ENCODE results near the gene TENM3.

TENM3 gene

DNA sequence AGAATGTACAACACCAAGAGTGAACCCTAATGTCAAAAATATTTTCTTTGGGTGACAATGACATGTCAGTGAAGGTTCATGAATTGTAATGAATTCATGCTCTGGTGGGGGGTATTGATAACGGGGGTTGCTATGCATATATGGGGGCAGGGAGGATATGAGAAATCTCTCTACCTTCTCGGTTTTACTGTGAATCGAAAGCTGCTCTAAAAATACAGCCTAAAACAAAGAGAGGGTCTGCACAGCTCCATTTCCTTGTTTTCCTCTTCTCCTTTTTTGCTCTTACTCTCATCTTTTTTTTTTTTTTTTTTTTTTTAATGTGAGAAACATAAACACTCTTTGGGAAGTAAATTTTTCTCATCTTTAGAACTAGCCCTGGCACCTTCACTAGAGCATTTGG is 588.2 kb downstream of the TENM3 start:
- DNase-seq = no peak

DNA sequence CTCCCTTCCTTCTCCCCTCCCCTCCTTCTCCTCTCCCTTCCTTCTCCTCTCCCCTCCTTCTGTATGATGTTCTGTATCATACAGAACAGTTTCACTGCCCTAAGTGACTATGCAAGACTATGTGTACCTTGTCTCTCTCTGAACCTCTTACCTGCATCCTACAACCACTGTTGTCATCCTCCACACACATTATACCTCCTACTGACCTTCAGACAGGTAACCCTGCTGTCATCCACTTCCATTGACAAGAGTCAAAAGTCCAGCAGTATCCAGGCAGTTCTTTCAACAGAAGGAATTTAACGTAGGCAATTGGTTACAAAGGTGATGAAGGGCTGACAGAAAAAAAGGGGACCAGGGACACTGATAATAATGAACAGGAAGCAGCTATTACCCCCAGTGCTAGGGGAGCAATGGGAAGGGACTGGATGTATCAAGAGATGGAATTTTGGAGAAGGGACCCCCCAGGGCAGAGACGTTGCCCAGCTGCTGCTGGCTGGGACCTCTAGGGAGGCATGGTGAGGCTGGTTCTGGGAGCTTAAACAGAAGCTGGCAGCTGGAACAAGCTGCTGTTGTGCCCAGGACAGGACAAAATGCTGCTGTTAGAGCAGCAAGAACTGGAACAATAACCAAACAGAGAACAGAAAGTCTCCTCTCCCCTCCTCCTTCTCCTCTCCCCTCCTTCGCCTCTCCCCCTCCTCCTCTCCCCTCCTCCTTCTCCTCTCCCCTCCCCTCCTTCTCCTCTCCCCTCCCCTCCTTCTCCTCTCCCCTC is 589.3 kb downstream of the TENM3 start:
- DNase-seq = no peak

DNA sequence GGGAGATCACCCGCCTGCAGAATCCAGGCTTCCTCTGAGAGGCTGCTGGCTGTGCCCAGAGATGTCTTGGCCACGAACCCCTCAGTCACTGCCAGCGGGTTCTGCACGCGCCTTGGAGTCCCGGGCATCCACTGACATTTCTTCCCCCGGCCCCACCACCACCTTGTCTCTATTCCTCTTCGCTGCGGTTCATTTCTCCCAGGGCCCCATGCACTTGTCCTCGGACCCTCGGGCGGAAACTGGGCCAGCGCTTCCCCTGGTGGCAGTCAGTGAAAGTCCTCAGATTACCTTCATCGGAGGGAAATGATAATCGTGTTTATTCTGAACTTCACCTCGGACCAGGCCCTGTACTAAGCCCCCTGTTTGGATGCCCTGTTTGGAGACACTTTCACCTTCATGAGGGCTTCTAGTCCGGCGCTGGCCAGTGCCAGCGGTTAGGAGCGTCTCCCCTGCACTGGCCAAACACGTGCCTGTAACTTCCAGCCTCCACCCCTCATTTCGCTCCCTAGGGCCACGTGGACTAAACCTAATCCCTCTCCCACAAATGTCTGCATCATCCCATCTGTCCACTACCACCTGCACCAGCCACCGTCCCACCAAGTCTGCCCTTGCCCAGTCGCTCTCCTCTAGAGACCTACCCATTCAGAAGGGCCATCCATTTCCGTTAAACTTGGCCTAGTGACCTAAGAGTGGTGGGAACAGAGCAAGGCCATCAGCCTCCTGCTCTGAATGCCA is 592.0 kb downstream of the TENM3 start:
- no peak for DNase-seq

DNA sequence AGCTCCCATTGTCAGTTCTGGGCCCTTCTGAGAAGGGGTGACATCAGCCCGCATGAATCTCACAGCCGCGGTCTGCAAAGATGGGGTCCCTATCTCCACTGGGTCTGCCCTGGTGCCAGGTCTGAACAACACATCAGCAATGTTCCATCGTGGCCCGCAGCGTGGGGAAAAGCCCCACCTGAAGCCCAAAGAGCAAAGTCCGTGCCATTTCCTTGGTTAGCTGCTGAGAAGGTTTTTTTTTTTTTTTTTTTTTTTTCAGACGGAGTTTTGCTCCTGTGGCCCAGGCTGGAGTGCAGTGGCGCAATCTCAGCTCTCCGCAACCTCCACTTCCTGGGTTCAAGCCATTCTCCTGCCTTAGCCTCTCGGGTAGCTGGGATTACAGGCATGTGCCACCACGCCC is 594.6 kb downstream of the TENM3 start:
- no peak for DNase-seq

DNA sequence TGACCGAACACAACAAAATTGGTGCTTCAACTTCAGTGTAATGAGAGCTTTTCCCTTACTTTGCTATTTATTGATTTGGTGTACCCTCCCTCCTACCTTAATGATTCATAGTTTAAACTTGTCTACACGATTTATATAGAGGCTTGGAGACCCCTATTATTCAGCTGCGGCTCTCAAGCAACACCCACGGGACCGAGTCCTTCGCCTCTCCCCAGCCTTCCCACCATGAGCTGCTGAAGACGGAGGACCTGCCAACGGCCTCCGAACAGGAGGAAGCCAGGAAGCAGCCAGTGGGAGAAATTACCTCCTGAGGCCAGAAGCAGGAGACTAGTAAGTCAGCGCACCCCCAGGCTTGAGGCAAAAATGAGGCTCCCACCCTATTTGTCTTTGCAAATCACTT is 595.3 kb downstream of the TENM3 start:
- DNase-seq = no peak

DNA sequence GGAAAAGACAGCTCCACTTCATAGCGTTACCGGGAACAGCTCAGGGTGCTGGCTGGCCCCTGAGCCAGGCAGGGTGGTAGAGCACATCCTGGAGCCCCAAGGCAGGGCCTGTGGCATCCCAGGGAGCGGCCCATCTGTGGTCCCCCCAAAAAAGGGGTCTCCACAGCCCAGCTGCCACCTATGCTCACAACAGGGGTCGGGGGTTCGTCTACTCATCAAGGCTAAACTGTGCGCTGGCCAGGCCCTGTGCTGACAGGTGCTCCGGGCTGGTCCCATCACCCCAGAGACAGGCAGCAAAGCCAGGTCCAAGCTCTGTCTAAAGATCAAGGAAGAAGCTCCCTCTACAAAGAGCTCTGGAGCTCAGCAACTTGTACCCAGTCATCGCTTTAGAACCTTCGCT is 596.1 kb downstream of the TENM3 start:
- DNase-seq = no peak

DNA sequence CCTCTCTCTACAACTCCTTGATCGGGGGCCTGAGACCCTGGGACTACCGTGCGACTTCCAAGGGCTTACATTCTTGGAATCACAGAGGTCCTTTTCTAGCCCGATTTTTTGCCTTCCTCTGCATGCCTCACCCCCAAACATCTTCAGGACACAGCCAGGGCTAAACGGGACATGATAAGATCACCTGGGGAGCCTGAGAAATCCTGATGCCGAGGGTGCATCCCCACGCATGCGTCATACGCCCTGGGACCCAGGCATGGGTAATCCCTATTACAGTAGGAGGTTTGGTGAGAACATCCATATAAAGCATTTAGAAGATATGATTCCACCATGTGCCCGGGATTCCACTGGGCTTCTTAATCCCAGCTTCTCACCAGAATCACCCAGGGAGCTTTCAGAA is 596.9 kb downstream of the TENM3 start:
- no peak for DNase-seq

DNA sequence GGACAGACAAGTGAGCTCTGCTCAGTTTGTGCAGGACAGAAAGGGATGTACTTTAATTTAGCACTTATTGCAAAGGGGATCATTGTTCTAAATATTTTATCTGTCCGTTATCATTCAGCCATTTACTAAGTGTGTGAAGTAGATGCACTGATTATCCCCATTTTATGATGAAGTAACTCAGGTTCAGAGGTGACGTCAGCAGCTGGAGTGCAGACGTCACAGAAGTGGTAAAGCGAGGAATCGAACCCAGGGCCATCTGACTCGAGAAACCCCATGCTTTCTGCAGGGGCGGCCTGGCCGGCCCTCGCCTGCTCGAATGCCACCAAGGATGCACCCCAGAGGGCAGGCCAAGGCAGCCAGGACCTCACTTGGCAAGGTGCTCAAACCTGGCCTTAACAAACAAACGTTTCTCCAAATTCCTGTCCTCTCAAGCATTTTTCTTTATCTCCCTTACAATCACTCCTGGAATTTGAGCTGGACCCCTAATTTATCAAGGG is 599.0 kb downstream of the TENM3 start:
- DNase-seq = no peak

DNA sequence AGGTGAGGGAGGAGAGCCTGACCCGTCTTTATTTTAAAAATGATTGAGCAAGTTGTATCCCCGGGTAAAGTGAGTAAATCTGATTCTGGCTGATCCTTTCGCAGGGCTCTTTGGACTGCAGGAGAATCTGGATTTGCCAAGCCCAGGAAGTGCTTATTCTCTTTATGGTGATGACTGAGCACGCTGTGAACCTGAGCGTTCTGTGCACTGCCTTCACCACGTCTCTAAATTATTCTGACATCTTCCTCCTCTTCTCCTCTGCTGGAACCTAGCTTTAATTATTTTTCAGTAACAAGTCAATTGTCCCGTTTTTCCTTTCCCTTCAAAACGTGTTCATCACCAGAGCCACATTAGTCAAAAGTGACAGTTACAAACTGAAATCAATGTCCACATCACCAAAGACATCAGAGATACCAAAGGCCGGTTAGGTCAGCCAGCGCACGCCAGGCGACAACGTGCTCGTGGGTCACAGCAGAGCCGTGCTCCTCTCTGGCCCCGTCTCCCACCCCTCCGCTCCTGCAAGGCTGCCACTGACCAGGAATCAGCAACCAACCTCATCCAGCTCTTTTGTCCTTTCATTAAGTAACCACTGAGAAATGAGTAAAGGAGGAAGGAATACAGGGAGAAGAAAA is 599.7 kb downstream of the TENM3 start:
- no peak for DNase-seq

DNA sequence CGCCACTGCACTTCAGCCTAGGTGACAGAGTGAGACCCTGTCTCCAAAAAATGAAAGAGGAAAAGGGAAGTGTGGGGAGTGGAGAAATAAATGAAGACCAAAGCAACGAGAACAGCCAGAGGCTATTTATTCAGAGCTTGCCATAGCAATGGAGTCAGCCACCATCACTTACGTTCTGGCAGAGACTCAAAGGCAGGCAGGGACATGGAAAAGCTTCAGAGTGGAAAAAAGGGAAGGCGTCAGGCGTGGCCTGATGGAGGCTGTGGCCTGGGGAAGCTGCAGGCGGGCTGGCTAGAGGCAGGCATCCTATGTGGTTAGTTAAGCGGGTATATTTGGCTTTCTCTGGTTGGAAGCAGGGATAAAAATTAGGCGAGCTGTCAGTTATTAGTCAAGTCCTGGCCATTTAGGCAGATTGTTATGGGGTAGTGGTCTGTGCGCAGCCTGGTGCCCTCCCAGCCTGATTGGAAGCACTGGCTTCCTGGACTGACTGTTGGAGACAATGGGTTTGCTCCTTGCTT is 600.7 kb downstream of the TENM3 start:
- no peak for DNase-seq

DNA sequence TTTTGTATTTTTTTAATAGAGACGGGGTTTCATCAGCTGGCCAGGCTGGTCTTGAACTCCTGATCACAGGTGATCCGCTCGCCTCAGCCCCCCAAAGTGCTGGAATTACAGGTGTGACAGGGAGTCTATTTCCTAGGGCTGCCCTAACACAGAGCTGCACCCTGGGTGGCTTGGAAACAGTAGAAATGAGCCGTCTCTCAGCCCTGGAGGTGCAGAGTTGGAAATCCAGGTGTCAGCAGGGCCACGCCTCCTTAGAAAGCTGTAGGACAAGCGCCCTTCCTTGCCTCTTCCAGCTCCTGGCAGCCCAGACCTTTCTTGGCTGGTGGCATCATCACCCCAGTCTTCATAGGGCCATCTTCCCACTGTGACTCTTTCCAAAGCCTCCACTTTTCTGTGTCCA is 602.4 kb downstream of the TENM3 start:
- DNase-seq = no peak

DNA sequence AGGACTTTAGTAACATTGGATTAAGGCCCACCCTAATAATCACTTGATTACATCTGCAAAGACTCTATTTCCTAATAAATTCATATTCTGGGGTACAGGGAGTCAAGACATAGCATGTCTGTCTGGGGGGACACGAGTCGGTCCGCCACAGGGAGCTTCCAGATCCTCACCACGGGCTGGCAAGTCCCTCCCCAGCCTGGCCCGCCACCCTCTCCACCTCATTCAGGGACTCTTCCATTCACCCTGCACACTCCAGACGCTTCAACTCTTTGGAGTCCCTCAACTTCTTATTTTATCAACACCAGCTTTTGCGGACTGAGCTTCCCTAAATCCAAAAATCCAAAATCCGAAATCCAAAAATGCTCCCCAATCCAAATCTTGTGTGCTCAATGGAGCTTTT is 602.8 kb downstream of the TENM3 start:
- no peak for DNase-seq

DNA sequence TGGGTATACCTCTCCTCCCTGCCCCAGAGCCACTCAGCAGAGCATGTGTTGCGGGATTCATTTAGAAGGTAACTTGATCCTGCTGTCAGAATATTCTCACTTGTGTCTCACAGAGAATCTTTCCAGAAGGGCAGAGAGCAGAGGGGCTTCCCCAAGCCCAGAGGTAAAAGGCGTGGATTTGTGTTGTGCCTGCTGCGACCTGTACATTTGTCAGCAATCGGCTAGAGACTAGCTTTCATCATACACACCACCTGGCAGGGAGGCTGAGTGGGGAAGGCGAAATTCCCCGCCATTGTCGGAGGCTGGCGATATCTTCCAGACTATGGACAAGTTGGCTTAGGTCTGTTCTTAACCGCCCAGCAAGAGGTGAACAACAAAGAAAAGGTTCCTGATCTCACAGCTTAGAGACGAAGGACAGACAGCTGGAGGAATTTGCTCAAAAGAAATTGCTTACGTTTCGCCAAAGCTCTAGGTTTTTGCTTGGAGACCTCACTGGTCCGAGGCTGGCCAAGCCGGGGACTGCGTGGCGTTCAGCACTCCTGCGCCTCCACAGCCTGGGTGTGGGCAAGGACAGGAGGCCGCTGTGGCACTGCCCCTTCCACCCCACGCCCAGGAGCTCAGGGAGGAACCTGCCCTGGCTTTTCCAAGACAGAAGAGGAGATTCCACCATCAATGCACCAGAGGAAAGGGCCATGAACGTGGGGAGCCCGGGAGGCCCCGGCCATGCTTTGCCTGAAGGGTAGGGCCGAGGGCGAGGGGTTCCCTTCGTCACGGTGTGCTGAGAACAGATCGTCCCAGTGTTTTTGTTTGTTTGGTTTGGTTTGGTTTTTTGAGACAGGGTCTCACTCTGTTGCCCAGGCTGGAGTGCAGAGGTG is 604.6 kb downstream of the TENM3 start:
- no peak for DNase-seq

DNA sequence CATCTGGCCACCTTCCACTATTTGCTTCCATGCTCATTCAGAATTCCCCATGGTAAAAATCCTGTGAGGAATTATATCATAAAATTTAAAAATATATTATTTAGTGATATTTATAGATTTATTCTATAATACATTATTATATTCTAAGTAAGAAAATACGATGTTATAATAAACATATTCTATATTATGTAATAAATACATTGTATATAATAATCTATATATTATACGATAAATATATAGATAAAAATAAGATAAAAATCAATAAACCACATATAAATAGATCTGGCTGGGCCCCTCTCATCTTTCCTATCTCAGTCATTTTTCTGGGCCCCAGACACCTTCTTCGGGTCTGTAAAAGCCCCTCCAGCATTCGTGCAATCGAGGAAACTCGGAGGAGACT is 605.5 kb downstream of the TENM3 start:
- DNase-seq = no peak
